H1 (cell line): Measurements from ENCODE around the gene UBE2O. TPM values are rescaled to one million over a fixed set of nuclear protein-coding genes. Genes with fewer than 3 reads are reported as not detected.

Experiments used
- CTCF ChIA-PET: fragments of 300-600 bp; sonication (Branson Sonifier 250); formaldehyde crosslinking; loops from one replicate; lab custom pipeline; 2021; ENCODE audit not compliant: partially characterized antibody; lab: Charles Lee
- POLR2A ChIA-PET: fragments of 300-600 bp; sonication (Branson Sonifier 250); formaldehyde crosslinking; loops from one replicate; lab custom pipeline; 2021; ENCODE audit warnings: inconsistent platforms; ENCODE audit not compliant: partially characterized antibody; lab: Charles Lee
- DNase-seq, 2 experiments: peaks; one replicate each; pipeline versions ENCODE4 v3.0.0 to v3.0.0-alpha.2; 2010 to 2022; ENCODE audit warnings: low spot score in 2 of 2, low read depth in 1 of 2, mixed read lengths in 1 of 2
- FAIRE-seq: peaks from 2 replicates; lab custom pipeline; 2011; peaks lifted over from hg19 to GRCh38; lab: Jason Lieb, UNC
- H2AFZ ChIP-seq: 2 replicates; pipeline ENCODE4 v1.8.1; 2012; ENCODE audit warnings: low read length, inconsistent platforms
- H2AK5ac ChIP-seq: 2 replicates; pipeline ENCODE4 v1.6.1; 2013; ENCODE audit warnings: low read depth, low read length
- H2BK120ac ChIP-seq: replicated peaks from 2 replicates; pipeline ENCODE3; 2013; ENCODE audit warnings: low read depth, low read length, inconsistent platforms
- H2BK12ac ChIP-seq: 2 replicates; pipeline ENCODE4 v1.6.1; 2013; ENCODE audit warnings: low read depth, low read length
- H2BK15ac ChIP-seq: 2 replicates; pipeline ENCODE4 v1.6.1; 2013; ENCODE audit warnings: low read length
- H2BK20ac ChIP-seq: 2 replicates; pipeline ENCODE4 v1.6.1; 2013; ENCODE audit warnings: low read length
- H2BK5ac ChIP-seq: 2 replicates; pipeline ENCODE4 v1.6.1; 2013; ENCODE audit warnings: low read depth, low read length
- H3K14ac ChIP-seq: 2 replicates; pipeline ENCODE4 v1.6.1; 2013; ENCODE audit warnings: inconsistent platforms; ENCODE audit not compliant: insufficient read length
- H3K18ac ChIP-seq: 2 replicates; pipeline ENCODE4 v1.6.1; 2013; ENCODE audit warnings: low read length; ENCODE audit errors: extremely low read depth
- H3K23ac ChIP-seq: 2 replicates; pipeline ENCODE4 v1.6.1; 2013; ENCODE audit warnings: inconsistent platforms; ENCODE audit not compliant: insufficient read length
- H3K23me2 ChIP-seq: 2 replicates; pipeline ENCODE4 v1.6.1; 2013; ENCODE audit warnings: low read depth, low read length
- H3K27ac ChIP-seq: 2 replicates; pipeline ENCODE4 v1.6.1; 2011; ENCODE audit warnings: low read depth, low read length, inconsistent platforms
- H3K27me3 ChIP-seq, 4 experiments: replicated peaks in 1 of 4; 1 replicate in 1 of 4; 2 replicates in 3 of 4; pipeline versions ENCODE4 v1.6.1 to v1.8.1; 2011 to 2013; ENCODE audit warnings: low read length in 3 of 4, mild to moderate bottlenecking in 3 of 4, inconsistent platforms in 2 of 4, mixed read lengths in 2 of 4, moderate library complexity in 1 of 4; ENCODE audit not compliant: control insufficient read depth in 3 of 4, insufficient read depth in 3 of 4; ENCODE audit errors: extremely low read depth in 1 of 4
- H3K36me3 ChIP-seq, 4 experiments: 2 replicates each; pipeline versions ENCODE4 v1.6.1 to v1.8.1; 2011 to 2013; ENCODE audit warnings: mild to moderate bottlenecking in 4 of 4, low read length in 3 of 4, moderate library complexity in 2 of 4, control low read depth in 1 of 4, inconsistent platforms in 1 of 4; ENCODE audit not compliant: insufficient read depth in 4 of 4, control insufficient read depth in 2 of 4
- H3K4ac ChIP-seq: replicated peaks from 2 replicates; pipeline ENCODE3; 2013; ENCODE audit warnings: low read length, low read depth, mixed read lengths, inconsistent platforms; ENCODE audit not compliant: insufficient read length
- H3K4me1 ChIP-seq, 4 experiments: replicated peaks in 1 of 4; 1 replicate in 1 of 4; 2 replicates in 3 of 4; pipeline versions ENCODE4 v1.6.1 to v1.8.1; 2011 to 2013; ENCODE audit warnings: low read length in 3 of 4, inconsistent platforms in 2 of 4, mixed read lengths in 1 of 4; ENCODE audit not compliant: insufficient read depth in 4 of 4, control insufficient read depth in 3 of 4
- H3K4me2 ChIP-seq, 2 experiments: 2 replicates each; pipeline versions ENCODE4 v1.6.1 to v1.8.1; 2011 to 2013; ENCODE audit warnings: low read depth in 2 of 2, low read length in 2 of 2, control low read depth in 1 of 2, inconsistent platforms in 1 of 2, mild to moderate bottlenecking in 1 of 2; ENCODE audit not compliant: insufficient read depth in 1 of 2
- H3K4me3 ChIP-seq, 4 experiments: fragments of 200-600, 300-600 bp in 1 of 4; sonication (generic), shearing (Covaris generic), sonication (Bioruptor Twin) in 1 of 4; 2 replicates each; pipeline versions ENCODE4 v1.5.1 to v1.8.1; 2011 to 2016; ENCODE audit warnings: low read length in 4 of 4, low read depth in 3 of 4, control low read depth in 2 of 4, inconsistent platforms in 2 of 4, mild to moderate bottlenecking in 2 of 4, mixed read lengths in 1 of 4, moderate library complexity in 1 of 4; ENCODE audit not compliant: insufficient read depth in 2 of 4; ENCODE audit errors: extremely low read depth in 1 of 4
- H3K56ac ChIP-seq: replicated peaks from 2 replicates; pipeline ENCODE3; 2013; ENCODE audit warnings: low read depth, mild to moderate bottlenecking, mixed read lengths, low read length, inconsistent platforms; ENCODE audit not compliant: insufficient read length
- H3K79me1 ChIP-seq: 2 replicates; pipeline ENCODE4 v1.6.1; 2013; ENCODE audit warnings: low read depth, low read length, control low read depth
- H3K79me2 ChIP-seq, 2 experiments: 2 replicates each; pipeline versions ENCODE4 v1.6.1 to v1.8.1; 2012 to 2013; ENCODE audit warnings: low read length in 2 of 2, mild to moderate bottlenecking in 2 of 2, inconsistent platforms in 1 of 2; ENCODE audit not compliant: insufficient read depth in 2 of 2, control insufficient read depth in 1 of 2
- H3K9ac ChIP-seq, 4 experiments: replicated peaks in 1 of 4; 1 replicate in 1 of 4; 2 replicates in 3 of 4; pipeline versions ENCODE4 v1.6.1 to v1.8.1; 2011 to 2013; ENCODE audit warnings: low read depth in 3 of 4, low read length in 3 of 4, control low read depth in 2 of 4, mild to moderate bottlenecking in 2 of 4, moderate library complexity in 2 of 4, inconsistent platforms in 1 of 4; ENCODE audit errors: extremely low read depth in 1 of 4
- H3K9me3 ChIP-seq, 2 experiments: 2 replicates each; pipeline versions ENCODE4 v1.6.1 to v1.8.1; 2012 to 2013; ENCODE audit warnings: mild to moderate bottlenecking in 2 of 2, moderate library complexity in 2 of 2, control low read depth in 1 of 2, inconsistent platforms in 1 of 2, low read depth in 1 of 2, low read length in 1 of 2, mixed read lengths in 1 of 2; ENCODE audit not compliant: insufficient read depth in 2 of 2
- H4K20me1 ChIP-seq, 2 experiments: replicated peaks in 1 of 2; 2 replicates each; pipeline versions ENCODE3 to v1.8.1; 2011 to 2013; ENCODE audit warnings: inconsistent platforms in 2 of 2, low read length in 2 of 2, mild to moderate bottlenecking in 1 of 2; ENCODE audit not compliant: insufficient read depth in 2 of 2, control insufficient read depth in 1 of 2
- H4K5ac ChIP-seq: 2 replicates; pipeline ENCODE4 v1.6.1; 2013; ENCODE audit warnings: low read length, low read depth, mixed read lengths, inconsistent platforms; ENCODE audit not compliant: insufficient read length
- H4K8ac ChIP-seq: 2 replicates; pipeline ENCODE4 v1.8.0; 2013; ENCODE audit warnings: mild to moderate bottlenecking, moderate library complexity, low read length, inconsistent platforms; ENCODE audit not compliant: insufficient read depth; ENCODE audit errors: extremely low read depth
- H4K91ac ChIP-seq: replicated peaks from 2 replicates; pipeline ENCODE3; 2013; ENCODE audit warnings: low read length, mixed read lengths, inconsistent platforms; ENCODE audit not compliant: insufficient read length
- ATF3 ChIP-seq: IDR thresholded peaks from 2 replicates; pipeline ENCODE4 v1.6.1; 2011; ENCODE audit warnings: low read depth, mild to moderate bottlenecking, low read length; ENCODE audit not compliant: insufficient read depth
- BCL11A ChIP-seq, 2 experiments: IDR thresholded peaks; one replicate each; pipeline ENCODE4 v1.6.1; 2011; ENCODE audit warnings: low read depth in 2 of 2, low read length in 2 of 2, mild to moderate bottlenecking in 2 of 2
- BRCA1 ChIP-seq: IDR thresholded peaks from 2 replicates; pipeline ENCODE4 v1.6.1; 2012; ENCODE audit warnings: low read depth, low read length, improper control_type of control experiment
- CBX5 ChIP-seq: fragments of 300-800, 300-1000 bp; sonication (generic); IDR thresholded peaks from 2 replicates; pipeline ENCODE4 v1.7.1; 2016; ENCODE audit warnings: antibody characterized with exemption, low read length, low read depth
- CHD1 ChIP-seq: IDR thresholded peaks from 2 replicates; pipeline ENCODE4 v1.6.1; 2012; ENCODE audit warnings: low read depth, low read length, improper control_type of control experiment
- E2F6 ChIP-seq: IDR thresholded peaks from 2 replicates; pipeline ENCODE4 v1.6.1; 2012; ENCODE audit warnings: inconsistent platforms
- EZH2 ChIP-seq: fragments of 200-600 bp; sonication (generic); IDR thresholded peaks from 2 replicates; pipeline ENCODE4 v1.7.1; 2012; ENCODE audit warnings: low read depth, mild to moderate bottlenecking, moderate library complexity, low read length, inconsistent platforms; ENCODE audit not compliant: severe bottlenecking
- GTF2F1 ChIP-seq: IDR thresholded peaks from 2 replicates; pipeline ENCODE4 v1.6.1; 2012; ENCODE audit warnings: low read depth, low read length, improper control_type of control experiment, borderline replicate concordance
- JUND ChIP-seq: IDR thresholded peaks from 2 replicates; pipeline ENCODE4 v1.6.1; 2011; ENCODE audit warnings: mild to moderate bottlenecking, improper control_type of control experiment, low read length
- USF2 ChIP-seq: IDR thresholded peaks from 2 replicates; pipeline ENCODE4 v1.6.1; 2011; ENCODE audit warnings: low read length, improper control_type of control experiment
- WGBS, 2 experiments: shearing (Covaris generic) in 1 of 2; methylation state at CpG; one replicate each; pipeline versions ENCODE4 v1.1.6 to v1.1.7; 2013 to 2015; ENCODE audit warnings: low lambda C conversion rate in 2 of 2, mixed read lengths in 2 of 2, inconsistent platforms in 1 of 2, low coverage in 1 of 2, missing lambda C conversion rate in 1 of 2; ENCODE audit not compliant: insufficient replicate concordance in 2 of 2, insufficient coverage in 1 of 2, insufficient read length in 1 of 2; ENCODE audit errors: extremely low coverage in 1 of 2, missing lambda C conversion rate in 1 of 2; 5-methylcytosine and 5-hydroxymethylcytosine counted together
- polyA plus RNA-seq, 7 experiments: library from polyadenylated mRNA; depleted of rRNA in 3 of 7; stranded (reverse) in 5 of 7; unstranded in 2 of 7; fragments of >200 nt in 5 of 7; fragments of 200-250 nt in 2 of 7; gene quantifications; 1 replicate in 5 of 7; 2 replicates in 1 of 7; 4 replicates in 1 of 7; pipeline versions ENCODE4 v1.2.1 to v1.2.3, GENCODE V29; 2011 to 2013; ENCODE audit warnings: missing spikeins in 2 of 7, mixed read lengths in 2 of 7
- total RNA-seq: library from RNA; stranded (reverse); fragmentation: NEBNext Ultra II Directional; extraction: Animal tissue kit (Norgen Biotek cat#: 25700); gene quantifications from 2 replicates; pipeline ENCODE4 v1.2.1, GENCODE V29; 2021

UBE2O gene
- total and polyA plus RNA-seq, 2 of the 8 experiments (the other 6 are each of a cell fraction or from before 2014, with no cell fraction given) = 24.4 to 63.0 TPM

GRCh38 chr17:76490112-76490710 is 37.3 kb upstream of the UBE2O start:
- Histone ChIP-seq H3K4ac (no peak overlapping the region), H3K79me1 (no peaks in the 10 kb centered on the region), H3K14ac (no peak overlapping the region), H3K36me3 (no peaks in the 10 kb centered on the region), H3K56ac (no peak overlapping the region), H4K8ac (no peak overlapping the region), H2BK5ac (no peak overlapping the region), H3K9ac (no peak overlapping the region), H4K20me1 (peaks cover 6 to 8% of the 10 kb centered on the region in 2 experiments), H4K5ac (no peak overlapping the region), H3K9me3 (no peaks in the 10 kb centered on the region), H2AK5ac (no peak overlapping the region), H3K79me2 (no peaks in the 10 kb centered on the region), H3K4me1 (peaks cover 5 to 17% (median 10%) of the 10 kb centered on the region in 4 experiments), H4K91ac (no peak overlapping the region), H2BK15ac (0 out of 2 replicates have a peak overlapping the region, but pooled peaks have one; percentile 3), H3K23me2 (no peaks in the 10 kb centered on the region), H3K27ac (no peak overlapping the region), H2BK20ac (no peak overlapping the region), H3K27me3 (no peaks in the 10 kb centered on the region), H2AFZ (no peak overlapping the region), H3K18ac (no peak overlapping the region), H3K23ac (no peak overlapping the region), H2BK120ac (no peak overlapping the region), H3K4me2 (no peak overlapping the region), H3K4me3 (no peak overlapping the region), H2BK12ac (no peak overlapping the region)
- no peak for TF ChIP-seq BCL11A (IDR thresholded peaks at IDR 0.05; ENCODE audit: low read depth in 2 of 2, low read length in 2 of 2)
- TF ChIP-seq CBX5 = no peak
- no peak for TF ChIP-seq ATF3
- no peak for TF ChIP-seq USF2
- TF ChIP-seq CHD1 = no peak
- TF ChIP-seq JUND = no peak
- TF ChIP-seq E2F6 = no peak
- TF ChIP-seq EZH2 = no peak
- TF ChIP-seq GTF2F1 = no peak
- TF ChIP-seq BRCA1 = no peak
- WGBS, 2 experiments = 86% methylated on average over 10 of the region's 10 CpGs; no CpG with 5 or more reads in 1 of the 2 experiments
- no peak for DNase-seq
- POLR2A ChIA-PET = interaction anchor here (1.3 to 1.4 kb wide), 2 partner anchors 12 to 15 kb away, joined by 3 to 4 read pairs; no protein-coding TSS in a partner anchor
- CTCF ChIA-PET = interaction anchor here (0.6 to 5.9 kb wide), 13 partner anchors 12 to 307 kb away, joined by 3 to 36 read pairs (median 4); partner anchors contain the start of gene AANAT
- no peak for FAIRE-seq
